IPS DF 4.7 (cell line): Measurements from ENCODE around the gene GID4.

ENCODE experiments used
- DNase-seq: peaks from one replicate; pipeline ENCODE4 v3.0.0-alpha.2; 2013; ENCODE audit warnings: low spot score; ENCODE audit errors: extremely low read depth

GID4 gene

GRCh38 chr17:18099516-18099915 is 60.3 kb downstream of the GID4 start:
- DNase-seq, result no peak

GRCh38 chr17:18100616-18101015 is 61.4 kb downstream of the GID4 start:
- DNase-seq, result no peak

- no peak for DNase-seq
These were observed 62.6 kb downstream of the GID4 start for GRCh38 chr17:18101828-18102227.

- no peak for DNase-seq
These were observed 63.4 kb downstream of the GID4 start for GRCh38 chr17:18102640-18103039.

GRCh38 chr17:18105027-18105426 is 65.8 kb downstream of the GID4 start:
- no peak for DNase-seq

- DNase-seq, result no peak
These were observed 66.4 kb downstream of the GID4 start for GRCh38 chr17:18105595-18105994.

- DNase-seq, result no peak
These were observed 67.0 kb downstream of the GID4 start for GRCh38 chr17:18106211-18106610.

- no peak for DNase-seq
These were observed 68.0 kb downstream of the GID4 start for GRCh38 chr17:18107061-18107790.

GRCh38 chr17:18107971-18108370 is 68.8 kb downstream of the GID4 start:
- no peak for DNase-seq

GRCh38 chr17:18108401-18109312 is 69.4 kb downstream of the GID4 start, which contains the start of gene MYO15A:
Gene MYO15A, plus strand, starts transcription at chr17:18108756. Its CDS starts 10,045 bp downstream, at chr17:18118801.
- no peak for DNase-seq

GRCh38 chr17:18109935-18110485 is 70.8 kb downstream of the GID4 start:
- DNase-seq, result no peak

- DNase-seq, result no peak
These were observed 71.5 kb downstream of the GID4 start for GRCh38 chr17:18110636-18111145.

GRCh38 chr17:18111330-18111971 is 72.2 kb downstream of the GID4 start:
- DNase-seq, result no peak

- DNase-seq, result no peak
These were observed 76.3 kb downstream of the GID4 start for GRCh38 chr17:18115517-18115916.

- no peak for DNase-seq
These were observed 76.9 kb downstream of the GID4 start for GRCh38 chr17:18116078-18116477.

- no peak for DNase-seq
These were observed 78.3 kb downstream of the GID4 start for GRCh38 chr17:18117533-18117932.
